Fibroblast of upper back skin (primary cell): Measurements from ENCODE around the gene HELZ2.
"Not testable (repeated sequence)": the region's sequence is repeated elsewhere in the genome, so short reads cannot be mapped to it uniquely, and the experiment has no call there.

Experiments used
- DNase-seq: peaks from one replicate; pipeline ENCODE4 v3.0.0-alpha.2; 2013

The HELZ2 gene

GRCh38 chr20:63578224-63579016 lies 4.4 kb upstream of the HELZ2 start:
- no peak for DNase-seq

GRCh38 chr20:63577317-63577894 lies 3.4 kb upstream of the HELZ2 start:
- no peak for DNase-seq

- no peak for DNase-seq
Observed at GRCh38 chr20:63576311-63576710, 2.3 kb upstream of the HELZ2 start.

- DNase-seq = peak; percentile 7
Observed at GRCh38 chr20:63574829-63575743, 1.0 kb upstream of the HELZ2 start.

- DNase-seq = no peak
Observed at GRCh38 chr20:63573647-63574131, 350 bp downstream of the HELZ2 start.

- no peak for DNase-seq
Observed at GRCh38 chr20:63572788-63573646, 1.0 kb downstream of the HELZ2 start.

- no peak for DNase-seq
Observed at GRCh38 chr20:63572071-63572787, 1.8 kb downstream of the HELZ2 start.

GRCh38 chr20:63571087-63571478 lies 3.0 kb downstream of the HELZ2 start:
- DNase-seq = not testable (repeated sequence)

GRCh38 chr20:63570281-63571086 lies 3.6 kb downstream of the HELZ2 start:
- DNase-seq = no peak

GRCh38 chr20:63568986-63569949 lies 4.8 kb downstream of the HELZ2 start:
- DNase-seq = no peak

GRCh38 chr20:63568170-63568981 lies 5.7 kb downstream of the HELZ2 start:
- no peak for DNase-seq

GRCh38 chr20:63567386-63568169 lies 6.5 kb downstream of the HELZ2 start:
- no peak for DNase-seq

GRCh38 chr20:63567136-63567385 lies 7.0 kb downstream of the HELZ2 start:
- no peak for DNase-seq

GRCh38 chr20:63566395-63567135 lies 7.5 kb downstream of the HELZ2 start:
- no peak for DNase-seq

- DNase-seq = no peak
Observed at GRCh38 chr20:63565699-63566335, 8.2 kb downstream of the HELZ2 start.

GRCh38 chr20:63565021-63565698 lies 8.9 kb downstream of the HELZ2 start:
- no peak for DNase-seq
